Stomach (tissue), 4 donors: ENCODE results near the gene ZNF699.

Experiments used
- CTCF ChIP-seq, 7 experiments: fragments of 450-650 bp in 4 of 7; fragments of 200-600 bp in 3 of 7; sonication (generic) in 3 of 7; IDR thresholded peaks; one replicate each; pipeline ENCODE4 v1.5.1; 2016 to 2019; ENCODE audit warnings: antibody characterized with exemption in 7 of 7, control low read depth in 2 of 7, mild to moderate bottlenecking in 1 of 7
- EP300 ChIP-seq: sonication (generic); formaldehyde crosslinking; IDR thresholded peaks from one replicate; pipeline ENCODE4 v1.6.1; 2017; ENCODE audit warnings: antibody characterized with exemption
- POLR2AphosphoS5 ChIP-seq, 3 donors: sonication (generic); formaldehyde crosslinking; IDR thresholded peaks; one replicate each; pipeline ENCODE4 v1.6.1; 2016; ENCODE audit warnings: antibody characterized with exemption in 3 of 3

- TF ChIP-seq CTCF (IDR thresholded peaks at IDR 0.05) (no peak), POLR2AphosphoS5 (IDR thresholded peaks at IDR 0.05) (no peak), EP300 (no peak)
Measured at GRCh38 chr19:9308091-9308770, 1.4 kb downstream of the ZNF699 start.
